Measurements from ENCODE around the gene CSNK1G2. TPM values are rescaled to one million over a fixed set of nuclear protein-coding genes. Genes with fewer than 3 reads are reported as not detected.

CSNK1G2 gene
- total RNA-seq, 1 donor from 2014 or later: 24.5 TPM

GRCh38 chr19:1962674-1963073 lies 21.7 kb downstream of the CSNK1G2 start:
- H3K4me1 ChIP-seq: peaks cover 5% of the 10 kb centered on the region
- no peak overlapping the region for H3K4me3 ChIP-seq
- DNase-seq: no peak
- no peak for TF ChIP-seq CTCF (IDR thresholded peaks at IDR 0.05; ENCODE audit: borderline replicate concordance)
- intact Hi-C loops (cut with micrococcal nuclease): no loop called here
- H3K27ac ChIP-seq (replicated peaks): no peak overlapping the region
- no peaks in the 10 kb centered on the region for H3K27me3 ChIP-seq (ENCODE audit: low read depth)
- H3K9me3 ChIP-seq (replicated peaks): no peaks in the 10 kb centered on the region
- no peaks in the 10 kb centered on the region for H3K36me3 ChIP-seq

- H3K4me3 ChIP-seq: no peak overlapping the region
- peaks cover 23% of the 10 kb centered on the region for H3K36me3 ChIP-seq
- DNase-seq: no peak
- no peak for TF ChIP-seq CTCF (IDR thresholded peaks at IDR 0.05; ENCODE audit: borderline replicate concordance)
- H3K9me3 ChIP-seq (replicated peaks): no peaks in the 10 kb centered on the region
- H3K27me3 ChIP-seq (ENCODE audit: low read depth): no peaks in the 10 kb centered on the region
- intact Hi-C loops (cut with micrococcal nuclease): no loop called here
- no peak overlapping the region for H3K27ac ChIP-seq (replicated peaks)
- peaks cover 5% of the 10 kb centered on the region for H3K4me1 ChIP-seq
Measured at GRCh38 chr19:1967087-1967608, 26.2 kb downstream of the CSNK1G2 start.

GRCh38 chr19:1968279-1969175 lies 27.6 kb downstream of the CSNK1G2 start:
- Histone ChIP-seq H3K27ac (replicated peaks) (no peak overlapping the region), H3K36me3 (peaks cover 23% of the 10 kb centered on the region), H3K27me3 (ENCODE audit: low read depth) (no peaks in the 10 kb centered on the region), H3K4me3 (no peak overlapping the region), H3K4me1 (peaks cover 5% of the 10 kb centered on the region), H3K9me3 (replicated peaks) (no peaks in the 10 kb centered on the region)
- no peak for DNase-seq
- TF ChIP-seq CTCF (IDR thresholded peaks at IDR 0.05; ENCODE audit: borderline replicate concordance): no peak
- intact Hi-C loops (cut with micrococcal nuclease): no loop called here

- Histone ChIP-seq H3K4me1 (peaks cover 1% of the 10 kb centered on the region), H3K27ac (replicated peaks) (no peak overlapping the region), H3K36me3 (peaks cover 23% of the 10 kb centered on the region), H3K4me3 (no peak overlapping the region), H3K9me3 (replicated peaks) (no peaks in the 10 kb centered on the region), H3K27me3 (ENCODE audit: low read depth) (no peaks in the 10 kb centered on the region)
- DNase-seq: no peak
- TF ChIP-seq CTCF (IDR thresholded peaks at IDR 0.05; ENCODE audit: borderline replicate concordance): no peak
- intact Hi-C loops (cut with micrococcal nuclease): no loop called here
Measured at GRCh38 chr19:1969176-1970002, 28.4 kb downstream of the CSNK1G2 start.

- intact Hi-C loops (cut with micrococcal nuclease): no loop called here
- no peaks in the 10 kb centered on the region for H3K4me1 ChIP-seq
- H3K36me3 ChIP-seq: peaks cover 27% of the 10 kb centered on the region
- H3K27ac ChIP-seq (replicated peaks): no peak overlapping the region
- TF ChIP-seq CTCF (IDR thresholded peaks at IDR 0.05; ENCODE audit: borderline replicate concordance): no peak
- H3K9me3 ChIP-seq (replicated peaks): no peaks in the 10 kb centered on the region
- H3K4me3 ChIP-seq: no peak overlapping the region
- H3K27me3 ChIP-seq (ENCODE audit: low read depth): no peaks in the 10 kb centered on the region
- no peak for DNase-seq
Measured at GRCh38 chr19:1970003-1970805, 29.2 kb downstream of the CSNK1G2 start.
